K562 (cell line): ENCODE results near the gene MBLAC2. TPM values are rescaled to one million over a fixed set of nuclear protein-coding genes. Genes with fewer than 3 reads are reported as not detected.

Experiments
- ARID1B ChIP-seq: fragments of 450-650 bp; IDR thresholded peaks from 2 replicates; pipeline ENCODE4 v1.6.1; 2016; ENCODE audit warnings: antibody characterized with exemption, mild to moderate bottlenecking, inconsistent platforms
- BACH1 ChIP-seq: fragments of 200-800 bp; sonication (Bioruptor generic); IDR thresholded peaks from 2 replicates; pipeline ENCODE4 v1.6.1; 2016; ENCODE audit warnings: missing genetic modification characterization, missing compliant biosample characterization
- BHLHE40 ChIP-seq: IDR thresholded peaks from 2 replicates; pipeline ENCODE4 v1.6.1; 2011; ENCODE audit warnings: low read length, improper control_type of control experiment
- BMI1 ChIP-seq: fragments of 150-350 bp; IDR thresholded peaks from 2 replicates; pipeline ENCODE4 v1.6.1; 2014; ENCODE audit warnings: low read length
- CSDE1 ChIP-seq, 2 experiments: fragments of 450-650 bp; IDR thresholded peaks; 2 replicates each; pipeline ENCODE4 v1.6.1; 2016; ENCODE audit warnings: mild to moderate bottlenecking in 1 of 2
- E2F3 ChIP-seq: fragments of 250-450 bp; sonication (Bioruptor Pico); IDR thresholded peaks from 2 replicates; pipeline ENCODE4 v1.4.0; 2020; ENCODE audit warnings: mild to moderate bottlenecking
- ERF ChIP-seq: fragments of 450-650 bp; formaldehyde crosslinking; IDR thresholded peaks from 2 replicates; pipeline ENCODE4 v1.4.0; 2020; ENCODE audit warnings: mild to moderate bottlenecking, mixed read lengths
- FOS ChIP-seq: IDR thresholded peaks from 3 replicates; pipeline ENCODE4 v1.6.1; 2011; ENCODE audit not compliant: insufficient read length; ENCODE audit errors: extremely low read depth
- GABPA ChIP-seq: fragments of 200-800 bp; sonication (Bioruptor generic); conservative IDR thresholded peaks from 2 replicates; pipeline ENCODE4 v1.6.1; 2016; ENCODE audit warnings: low read depth, missing genetic modification characterization, missing compliant biosample characterization
- KDM1A ChIP-seq, 2 experiments: fragments of 450-650 bp; IDR thresholded peaks; 2 replicates each; pipeline ENCODE4 v1.6.1; 2016; ENCODE audit warnings: mild to moderate bottlenecking in 2 of 2
- MEF2D ChIP-seq: conservative IDR thresholded peaks from 2 replicates; pipeline ENCODE4 v1.6.1; 2016; ENCODE audit warnings: low read depth, missing genetic modification characterization, missing compliant biosample characterization
- MEIS2 ChIP-seq: fragments of 450-650 bp; IDR thresholded peaks from 2 replicates; pipeline ENCODE4 v1.6.1; 2014; ENCODE audit warnings: mild to moderate bottlenecking; ENCODE audit not compliant: partially characterized antibody
- MYC ChIP-seq, 2 experiments: fragments of 250-450 bp in 1 of 2; sonication (Bioruptor Pico) in 1 of 2; IDR thresholded peaks; 2 replicates each; pipeline versions ENCODE4 v1.5.1 to v1.6.1; 2012 to 2021; ENCODE audit warnings: low read depth in 2 of 2, borderline replicate concordance in 1 of 2, improper control_type of control experiment in 1 of 2, low read length in 1 of 2, mild to moderate bottlenecking in 1 of 2, moderate library complexity in 1 of 2
- NEUROD1 ChIP-seq: fragments of 150-350 bp; IDR thresholded peaks from 2 replicates; pipeline ENCODE4 v1.6.1; 2014; ENCODE audit warnings: borderline replicate concordance, low read length, low read depth; ENCODE audit not compliant: partially characterized antibody
- RBM17 ChIP-seq: fragments of 200-400 bp; formaldehyde crosslinking; IDR thresholded peaks from 2 replicates; pipeline ENCODE4 v1.6.1; 2017; ENCODE audit warnings: low read depth, mild to moderate bottlenecking, low read length, borderline replicate concordance
- RCOR1 ChIP-seq, 2 experiments: IDR thresholded peaks; 2 replicates each; pipeline ENCODE4 v1.6.1; 2012; ENCODE audit warnings: low read depth in 2 of 2, low read length in 2 of 2, borderline replicate concordance in 1 of 2, improper control_type of control experiment in 1 of 2
- SIRT6 ChIP-seq: IDR thresholded peaks from one replicate; pipeline ENCODE4 v1.6.1; 2012; ENCODE audit warnings: low read depth, mild to moderate bottlenecking, control low read depth, inconsistent platforms, low read length, moderate library complexity
- SIX5 ChIP-seq, 2 experiments: IDR thresholded peaks; 2 replicates each; pipeline ENCODE4 v1.6.1; 2011; ENCODE audit warnings: low read length in 2 of 2, borderline replicate concordance in 1 of 2, low read depth in 1 of 2, mild to moderate bottlenecking in 1 of 2, moderate library complexity in 1 of 2; ENCODE audit not compliant: insufficient read depth in 1 of 2
- SMARCB1 ChIP-seq: IDR thresholded peaks from 2 replicates; pipeline ENCODE4 v1.6.1; 2011; ENCODE audit warnings: improper control_type of control experiment, low read depth; ENCODE audit not compliant: insufficient read length
- STAG1 ChIP-seq: sonication (generic); formaldehyde crosslinking; IDR thresholded peaks from 2 replicates; pipeline ENCODE4 v1.5.0; 2020; ENCODE audit warnings: missing genetic modification reagents, borderline replicate concordance
- TBP ChIP-seq: optimal IDR thresholded peaks from 2 replicates; pipeline ENCODE3; 2011; ENCODE audit warnings: low read depth, low read length, improper control_type of control experiment
- TCF3 ChIP-seq: sonication (generic); formaldehyde crosslinking; IDR thresholded peaks from 2 replicates; pipeline ENCODE4 v1.4.0; 2020; ENCODE audit warnings: mild to moderate bottlenecking, missing genetic modification reagents
- TCFL5 ChIP-seq: fragments of 250-450 bp; sonication (Bioruptor Pico); conservative IDR thresholded peaks from 2 replicates; pipeline ENCODE4 v1.6.1; 2021; ENCODE audit warnings: mild to moderate bottlenecking, moderate library complexity, matching md5 sums
- TRIM28 ChIP-seq: fragments of 450-650 bp; IDR thresholded peaks from 2 replicates; pipeline ENCODE4 v1.6.1; 2017
- ZNF23 ChIP-seq: fragments of 250-450 bp; sonication (Bioruptor Pico); IDR thresholded peaks from 2 replicates; pipeline ENCODE4 v1.4.0; 2020; ENCODE audit warnings: mild to moderate bottlenecking
- ZNF507 ChIP-seq: conservative IDR thresholded peaks from 2 replicates; pipeline ENCODE4 v1.6.1; 2017; ENCODE audit warnings: missing genetic modification characterization, missing compliant biosample characterization
- polyA plus RNA-seq, 8 experiments: library from polyadenylated mRNA; depleted of rRNA in 4 of 8; stranded (reverse) in 5 of 8; unstranded in 3 of 8; fragments of >200 nt; fragmentation: Nextera tagmentation in 2 of 8; fragmentation: Illumina TruSeq in 1 of 8; extraction: Ambion mirVana in 2 of 8; extraction: Trizol in 1 of 8; gene quantifications; 2 replicates each; pipeline versions ENCODE4 v1.2.1 to v1.2.3, GENCODE V29; 2011 to 2014; ENCODE audit warnings: inconsistent platforms in 1 of 8, missing spikeins in 1 of 8
- total RNA-seq, 7 experiments: library from RNA; depleted of rRNA in 6 of 7; stranded (reverse); fragments of >200 nt in 6 of 7; fragmentation: Illumina TruSeq in 2 of 7; extraction: Trizol in 2 of 7; gene quantifications; 2 replicates each; pipeline versions ENCODE4 v1.2.1 to v1.2.3, GENCODE V29; 2011 to 2021; ENCODE audit warnings: low replicate concordance in 1 of 7
- TF ChIP-seq, protein P1 (sequence below): fragments of 250-450 bp; sonication (Bioruptor Pico); IDR thresholded peaks from 2 replicates; pipeline ENCODE4 v1.4.0; 2020; ENCODE audit warnings: mild to moderate bottlenecking

Gene MBLAC2
- total and polyA plus RNA-seq, 9 of the 15 experiments (the other 6 are each of a cell fraction or from before 2014, with no cell fraction given), result 2.4 to 13.1 (median 10.3) TPM

DNA sequence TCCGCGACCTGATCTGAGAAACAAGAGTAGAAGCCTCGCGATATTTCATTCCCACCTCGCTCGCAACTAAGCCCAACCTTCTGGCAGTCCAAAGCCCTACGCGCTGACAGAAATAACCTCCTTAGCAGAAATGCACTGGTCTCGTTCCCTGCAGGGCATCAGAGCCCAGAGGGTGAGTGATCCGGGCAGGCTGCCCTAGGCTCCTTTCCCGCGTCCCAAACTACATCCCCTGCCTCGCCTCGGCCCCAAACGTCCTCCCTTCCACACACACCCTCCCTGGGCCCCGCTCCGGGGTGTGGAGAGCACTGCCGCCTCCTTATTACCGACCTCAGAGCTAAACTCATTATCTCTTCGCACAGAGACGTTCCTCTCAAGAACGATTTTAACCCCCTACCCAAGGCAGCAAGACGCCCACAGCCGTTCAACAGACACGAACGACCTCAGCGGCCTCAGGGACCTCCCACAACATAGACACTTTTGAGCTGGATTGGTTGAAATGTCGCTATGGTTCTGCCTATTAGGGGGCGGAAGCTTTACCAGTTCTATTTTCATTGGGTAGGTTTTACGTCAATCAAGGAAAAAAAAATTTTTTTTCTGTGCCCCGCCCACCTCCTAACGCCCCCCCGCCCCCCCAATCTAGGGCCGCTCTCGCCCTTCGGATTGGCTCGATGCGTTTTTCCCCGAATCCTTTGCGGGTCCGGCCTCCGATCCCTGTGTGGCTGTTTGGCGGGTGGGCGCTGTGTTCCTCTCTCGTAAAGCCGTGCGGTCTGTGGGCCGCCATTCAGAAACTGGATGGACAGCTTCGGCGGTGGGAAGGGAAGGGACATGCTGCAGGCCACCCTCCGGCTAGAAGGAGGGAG is 65.0 kb downstream of the MBLAC2 start, which contains the start of gene CETN3 (continued):
- no peak for TF ChIP-seq RBM17
- TF ChIP-seq KDM1A (IDR thresholded peaks at IDR 0.05), result no peak
- TF ChIP-seq E2F3 (CRISPR knock-in tag), result 0 out of 2 replicates have a peak, but pooled peaks have one; percentile 58
- peak; percentile 23; the same call in 1 of the 2 replicates for TF ChIP-seq BMI1
- TF ChIP-seq ZNF23 (CRISPR knock-in tag), result no peak
- TF ChIP-seq BHLHE40, result no peak; the same call in 1 of the 2 replicates
- TF ChIP-seq GABPA (tag), result 0 out of 2 replicates have a peak, but pooled peaks have one; percentile 11
- no peak; a peak in 1 of 4 replicates for TF ChIP-seq CSDE1 (IDR thresholded peaks at IDR 0.05)
- TF ChIP-seq ZNF507 (tag), result no peak
- TF ChIP-seq MEIS2, result peak; percentile 48
- TF ChIP-seq ERF (CRISPR knock-in tag), result peak; percentile 89; the same call in 1 of the 2 replicates
- peak; percentile 49 for TF ChIP-seq SMARCB1
- TF ChIP-seq BACH1 (tag), result no peak
- peak; percentile 87 for TF ChIP-seq NEUROD1
- TF ChIP-seq STAG1 (CRISPR knock-in tag), result no peak
- no peak for TF ChIP-seq SIX5 (IDR thresholded peaks at IDR 0.05; ENCODE audit: borderline replicate concordance in 1 of 2, insufficient read depth in 1 of 2, low read depth in 1 of 2, low read length in 2 of 2)
- TF ChIP-seq TRIM28, result 0 out of 2 replicates have a peak, but pooled peaks have one; percentile 14
- TF ChIP-seq, protein P1, sequence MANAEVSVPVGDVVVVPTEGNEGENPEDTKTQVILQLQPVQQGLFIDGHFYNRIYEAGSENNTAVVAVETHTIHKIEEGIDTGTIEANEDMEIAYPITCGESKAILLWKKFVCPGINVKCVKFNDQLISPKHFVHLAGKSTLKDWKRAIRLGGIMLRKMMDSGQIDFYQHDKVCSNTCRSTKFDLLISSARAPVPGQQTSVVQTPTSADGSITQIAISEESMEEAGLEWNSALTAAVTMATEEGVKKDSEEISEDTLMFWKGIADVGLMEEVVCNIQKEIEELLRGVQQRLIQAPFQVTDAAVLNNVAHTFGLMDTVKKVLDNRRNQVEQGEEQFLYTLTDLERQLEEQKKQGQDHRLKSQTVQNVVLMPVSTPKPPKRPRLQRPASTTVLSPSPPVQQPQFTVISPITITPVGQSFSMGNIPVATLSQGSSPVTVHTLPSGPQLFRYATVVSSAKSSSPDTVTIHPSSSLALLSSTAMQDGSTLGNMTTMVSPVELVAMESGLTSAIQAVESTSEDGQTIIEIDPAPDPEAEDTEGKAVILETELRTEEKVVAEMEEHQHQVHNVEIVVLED, result no peak
- TF ChIP-seq TCF3 (CRISPR knock-in tag), result no peak
- peak; percentile 68 for TF ChIP-seq MYC (IDR thresholded peaks at IDR 0.05; ENCODE audit: low read depth, low read length)
- TF ChIP-seq MYC (CRISPR knock-in tag; IDR thresholded peaks at IDR 0.05; ENCODE audit: borderline replicate concordance, low read depth), result peak; percentile 78; the same call in 1 of the 2 replicates
- peak; percentile 85 for TF ChIP-seq SIRT6
- peak; percentile 97 for TF ChIP-seq TBP
- 0 out of 2 replicates have a peak, but pooled peaks have one; percentile 36 for TF ChIP-seq ARID1B
- peak in 1 of 2 experiments; percentile 42; a peak in 1 of 4 replicates for TF ChIP-seq RCOR1 (IDR thresholded peaks at IDR 0.05; ENCODE audit: borderline replicate concordance in 1 of 2, low read depth in 2 of 2, low read length in 2 of 2)
- no peak for TF ChIP-seq MEF2D
- peak; percentile 93 for TF ChIP-seq FOS
- TF ChIP-seq TCFL5, result no peak
